IMR-90 (cell line): ENCODE measurements around the gene ELAVL4.

Source experiments
- CEBPB ChIP-seq: IDR thresholded peaks from 2 replicates; pipeline ENCODE4 v1.6.1; 2012; ENCODE audit warnings: low read depth, low read length, improper control_type of control experiment
- CTCF ChIP-seq: conservative IDR thresholded peaks from 2 replicates; pipeline ENCODE4 v1.5.1; 2012; ENCODE audit warnings: mild to moderate bottlenecking, low read depth, low read length, improper control_type of control experiment
- POLR2A ChIP-seq: IDR thresholded peaks from 2 replicates; pipeline ENCODE4 v1.6.1; 2012; ENCODE audit warnings: mild to moderate bottlenecking, low read depth, low read length

DNA sequence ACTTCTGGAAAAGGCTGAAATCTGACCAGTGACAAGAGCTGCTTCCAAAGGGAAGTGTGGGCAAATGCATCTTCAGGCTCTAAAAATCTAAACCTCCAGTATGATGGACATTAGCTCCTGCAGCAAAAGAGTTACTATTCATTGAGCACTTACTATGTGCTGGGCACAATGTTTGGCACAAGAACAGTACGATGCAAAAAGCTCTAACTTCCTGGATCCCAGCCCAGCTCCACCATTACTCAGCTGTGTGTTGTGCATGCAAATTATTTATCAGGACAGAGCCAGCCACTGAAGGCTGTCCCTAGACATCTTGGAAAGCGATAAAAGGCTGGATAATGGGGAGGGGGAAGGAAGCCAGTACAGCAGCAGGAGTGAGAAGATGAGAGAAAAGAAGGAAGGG lies 143.5 kb downstream of the ELAVL4 start:
- no peak for TF ChIP-seq CTCF
- TF ChIP-seq CEBPB, result no peak
- no peak for TF ChIP-seq POLR2A
